Retina (tissue), 1 donor: ENCODE results near the gene PRR22.

Experiments
- DNase-seq: peaks from one replicate; pipeline ENCODE4 v3.0.0-alpha.2; 2016

Gene PRR22

DNA sequence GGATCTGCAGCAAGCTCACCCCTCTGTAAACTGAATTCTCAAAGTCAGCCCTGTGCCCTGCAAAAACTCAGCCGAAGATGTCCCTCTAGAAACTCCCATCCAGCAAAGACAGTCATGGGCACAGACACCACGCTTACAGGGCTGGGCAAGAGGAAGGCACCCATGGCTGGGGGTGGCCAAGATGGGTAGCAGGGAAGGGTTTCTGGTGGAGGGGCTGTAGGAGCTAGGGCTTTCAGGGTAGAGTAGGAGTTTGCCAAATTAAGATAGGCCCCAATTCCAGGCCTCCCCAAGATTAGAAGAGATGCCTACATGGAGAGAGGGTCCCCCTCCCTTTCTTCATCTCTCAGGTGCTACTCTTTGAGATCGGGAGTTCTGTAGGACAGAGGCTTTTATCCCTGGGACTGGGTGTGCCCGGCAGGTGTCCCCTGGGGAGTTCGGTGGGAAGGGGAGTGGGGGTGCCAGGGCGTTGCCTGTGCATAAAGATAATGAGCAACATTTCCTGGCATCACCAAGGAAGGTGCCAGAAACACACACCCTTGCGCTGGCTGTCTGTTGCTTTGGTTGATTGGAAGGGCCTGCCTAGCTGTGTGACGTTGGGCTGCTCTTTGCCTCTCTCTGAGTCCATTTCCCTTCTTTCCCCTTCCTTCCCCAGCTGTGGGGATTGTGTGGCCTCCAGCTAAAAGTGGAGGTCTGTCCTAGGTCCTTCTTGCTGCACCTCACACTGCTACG lies 29.7 kb upstream of the PRR22 start:
- DNase-seq = no peak

DNA sequence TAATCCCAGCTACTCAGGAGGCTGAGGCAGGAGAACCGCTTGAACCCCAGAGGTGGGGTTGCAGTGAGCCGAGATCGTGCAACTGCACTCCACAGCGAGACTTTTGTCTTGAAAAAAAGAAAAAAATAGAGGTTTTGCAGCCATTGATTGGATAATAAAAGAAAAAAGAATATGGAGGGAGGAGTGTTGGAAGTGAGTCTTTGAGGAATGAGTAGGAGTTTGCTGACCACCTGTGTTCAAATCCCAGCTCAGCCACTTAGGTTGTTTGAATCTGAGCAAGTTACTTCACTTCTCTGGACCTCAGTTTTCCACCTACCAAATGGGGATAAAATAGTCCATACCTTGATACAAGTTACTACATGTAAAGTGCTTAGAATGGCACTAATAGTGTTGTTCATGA lies 26.6 kb upstream of the PRR22 start:
- no peak for DNase-seq

DNA sequence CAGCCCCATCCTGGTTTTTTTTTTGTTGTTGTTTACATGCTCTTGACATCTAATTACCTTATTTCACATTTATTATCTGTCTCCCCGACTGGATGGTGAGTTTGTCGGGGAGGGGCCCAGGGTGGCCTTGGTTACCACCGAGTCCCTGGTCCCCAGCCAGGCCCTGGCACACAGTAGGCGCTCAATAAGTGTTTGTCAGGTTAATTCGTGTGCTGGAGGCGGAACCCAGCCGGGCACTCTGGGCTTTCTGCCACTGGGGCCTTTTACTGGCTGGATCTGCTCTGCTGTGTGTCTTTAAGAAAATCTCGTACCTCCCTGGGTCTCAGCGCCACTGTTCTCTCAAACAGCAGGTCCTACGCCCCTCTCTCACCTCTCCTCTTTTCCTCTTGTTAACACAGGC lies 24.9 kb upstream of the PRR22 start:
- DNase-seq = no peak

DNA sequence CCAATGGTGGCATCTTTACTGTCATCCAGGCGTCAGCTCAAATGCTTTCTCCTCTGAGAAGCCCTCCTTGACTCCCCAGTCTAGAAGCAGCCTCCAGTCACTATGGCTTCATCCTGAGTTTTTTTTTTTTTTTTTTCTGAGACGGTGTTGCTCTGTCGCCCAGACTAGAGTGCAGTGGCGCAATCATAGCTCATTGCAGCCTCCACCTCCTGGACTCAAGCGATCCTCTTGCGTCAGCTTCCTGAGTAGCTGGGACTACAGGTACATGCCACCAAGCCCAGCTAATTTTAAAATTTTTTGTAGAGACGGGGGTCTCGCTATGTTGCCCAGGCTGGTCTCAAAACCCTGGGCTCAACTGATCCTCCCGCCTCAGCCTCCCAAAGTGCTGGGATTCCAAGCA lies 24.5 kb upstream of the PRR22 start:
- no peak for DNase-seq

DNA sequence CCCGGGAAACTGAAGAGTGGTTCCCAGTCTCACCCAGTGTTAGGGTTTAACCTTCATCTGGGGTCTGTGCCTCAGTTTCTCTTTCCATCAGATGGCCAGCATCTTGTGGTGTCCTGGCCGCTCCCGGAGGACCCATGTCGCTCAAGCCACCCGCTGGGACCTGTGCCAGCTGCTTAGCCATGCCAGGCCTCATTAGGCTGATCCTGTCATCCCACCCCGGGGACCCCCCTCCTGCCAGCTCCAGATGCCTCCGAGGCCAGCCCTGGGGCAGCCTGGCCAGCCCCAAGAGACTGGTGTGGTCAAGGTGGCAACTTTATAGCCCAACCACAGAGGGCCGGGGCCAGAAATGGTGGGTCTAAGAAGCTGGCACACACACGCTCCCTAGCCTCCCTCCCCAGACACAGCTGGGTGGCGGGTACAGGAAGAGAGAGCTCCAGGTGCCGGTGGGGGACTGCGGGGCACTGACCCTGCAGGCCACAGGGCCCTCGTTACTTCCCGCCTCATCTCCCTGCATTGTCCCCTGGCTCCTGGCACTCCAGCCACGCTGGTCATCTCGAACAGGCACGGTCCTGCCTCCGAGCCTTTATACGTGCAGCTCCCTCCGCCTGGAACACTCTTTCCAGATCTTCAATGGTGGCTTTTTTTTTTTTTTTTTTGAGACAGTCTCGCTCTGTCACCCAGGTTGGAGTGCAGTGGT lies 23.7 kb upstream of the PRR22 start:
- DNase-seq = no peak

DNA sequence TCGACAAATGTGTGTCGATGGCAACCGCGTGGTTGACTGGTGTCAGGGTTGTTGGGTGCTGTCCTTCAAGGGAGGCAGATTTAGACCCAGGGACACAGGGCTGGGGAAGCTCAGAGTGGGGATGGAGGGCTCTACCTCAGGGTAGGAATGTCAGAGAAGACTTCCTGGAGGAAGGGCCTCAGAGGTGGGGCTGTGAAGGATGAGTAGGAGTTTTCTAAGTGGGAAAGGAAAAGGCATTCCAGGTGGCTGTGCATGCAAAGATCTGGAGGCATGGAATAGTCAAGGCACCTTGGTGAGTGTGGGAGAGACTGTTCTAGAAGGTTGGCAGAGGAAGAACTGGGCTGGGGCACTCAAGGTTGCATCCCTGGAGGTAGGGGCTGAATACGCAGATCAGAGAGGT lies 22.4 kb upstream of the PRR22 start:
- no peak for DNase-seq

DNA sequence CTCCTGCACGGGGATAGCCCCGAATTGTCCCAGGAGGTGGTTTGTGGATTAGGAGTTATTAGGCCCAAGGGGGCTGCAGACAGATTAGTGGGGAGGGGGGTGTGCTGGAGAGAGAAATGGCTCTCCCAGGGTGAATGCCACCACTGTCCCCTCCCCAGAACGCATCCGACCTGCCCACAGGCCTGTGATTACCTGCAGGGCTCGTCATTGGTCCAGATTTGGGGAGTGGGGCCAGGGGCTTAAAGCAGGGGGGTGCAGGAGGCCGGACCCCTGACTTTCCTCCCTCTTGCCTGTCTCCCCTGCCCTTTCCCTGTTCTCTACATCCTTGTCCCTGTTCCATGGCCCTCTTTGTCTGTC lies 21.6 kb upstream of the PRR22 start:
- no peak for DNase-seq

DNA sequence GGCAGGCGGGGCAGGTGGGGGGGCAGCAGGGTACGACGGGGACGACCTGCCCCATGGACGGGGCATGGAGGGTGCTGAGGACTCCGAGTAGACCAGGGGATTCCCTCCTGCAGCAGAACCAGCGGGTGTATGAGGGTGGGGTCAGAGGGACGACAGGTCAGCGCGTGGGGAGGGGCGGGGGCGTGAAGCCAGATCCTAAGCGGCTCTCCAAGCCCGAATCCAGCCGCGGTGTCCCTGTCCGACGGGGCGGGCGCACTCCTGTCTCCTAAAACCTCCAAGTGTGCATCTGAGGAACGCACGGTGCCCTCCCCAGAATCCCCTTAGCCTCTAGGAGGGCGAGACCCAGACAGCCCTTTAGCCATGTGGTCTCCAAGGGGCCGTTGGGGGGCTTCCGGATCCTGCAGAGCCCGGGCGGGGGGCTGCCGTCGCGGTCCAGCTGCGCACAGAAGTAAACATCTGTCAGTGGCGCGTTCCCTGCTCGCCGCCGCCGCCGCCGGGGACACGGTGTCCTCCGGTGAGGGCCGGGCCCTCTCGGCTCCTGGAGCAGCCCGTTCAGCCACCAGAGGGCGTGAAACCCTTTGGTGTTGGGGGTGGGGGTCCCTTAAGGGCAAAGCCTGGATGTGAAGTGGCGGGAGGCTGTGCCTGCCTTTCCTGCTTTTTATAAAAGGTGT lies 21.1 kb upstream of the PRR22 start:
- peak; percentile 78 for DNase-seq

DNA sequence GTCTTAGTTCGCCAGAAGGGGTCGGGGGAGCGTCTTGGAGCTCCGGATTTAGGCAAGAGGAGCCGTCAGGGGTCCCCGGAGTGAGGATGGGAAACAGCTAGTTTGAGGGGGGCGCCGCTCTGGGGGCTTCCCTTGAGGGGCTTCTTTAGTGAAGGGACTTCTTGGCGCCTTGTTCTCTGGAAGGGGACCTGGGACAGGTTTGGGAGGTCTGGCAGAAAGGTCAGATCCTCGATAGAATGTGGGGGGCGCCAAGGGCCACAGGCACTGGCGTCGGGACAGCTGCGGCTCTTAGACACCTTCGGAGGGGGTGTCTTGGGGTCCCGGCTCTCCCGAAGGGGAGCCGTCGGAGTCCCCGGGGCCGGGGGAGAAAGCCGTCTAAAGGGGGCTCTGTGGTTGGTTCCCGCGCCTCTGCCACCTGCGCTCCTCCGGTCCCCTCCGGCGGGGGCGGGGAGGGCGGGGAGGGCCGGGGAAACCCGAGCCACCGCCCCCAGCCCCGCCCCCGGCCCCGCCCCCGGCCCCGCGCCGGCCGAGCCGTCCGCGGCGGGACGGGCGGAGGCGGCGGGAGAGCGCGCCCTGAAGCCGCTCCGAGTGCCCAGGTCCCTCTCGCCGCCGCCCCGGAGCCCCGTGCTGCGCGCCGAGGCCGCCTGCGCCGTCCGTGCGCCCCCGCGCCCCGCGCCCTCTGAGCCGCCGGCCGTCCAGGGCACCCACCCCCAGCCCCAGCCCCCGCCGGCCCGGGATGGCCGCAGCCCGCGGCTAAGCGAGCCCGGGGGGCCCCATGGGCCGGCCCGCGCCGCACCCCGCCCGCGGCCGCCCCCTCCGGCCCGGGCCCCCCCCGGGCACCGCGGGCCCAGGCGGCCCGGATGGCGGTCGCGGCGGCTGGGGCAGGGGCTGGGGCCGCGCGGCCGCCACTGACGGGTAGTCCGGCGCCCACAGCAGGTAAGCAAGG lies 20.2 kb upstream of the PRR22 start, which contains the start of gene NRTN:
TSS of gene NRTN (plus strand) at position 552 of the 946 bp plus-strand sequence. CDS start 19,099 bp downstream, outside the sequence.
- no peak for DNase-seq

DNA sequence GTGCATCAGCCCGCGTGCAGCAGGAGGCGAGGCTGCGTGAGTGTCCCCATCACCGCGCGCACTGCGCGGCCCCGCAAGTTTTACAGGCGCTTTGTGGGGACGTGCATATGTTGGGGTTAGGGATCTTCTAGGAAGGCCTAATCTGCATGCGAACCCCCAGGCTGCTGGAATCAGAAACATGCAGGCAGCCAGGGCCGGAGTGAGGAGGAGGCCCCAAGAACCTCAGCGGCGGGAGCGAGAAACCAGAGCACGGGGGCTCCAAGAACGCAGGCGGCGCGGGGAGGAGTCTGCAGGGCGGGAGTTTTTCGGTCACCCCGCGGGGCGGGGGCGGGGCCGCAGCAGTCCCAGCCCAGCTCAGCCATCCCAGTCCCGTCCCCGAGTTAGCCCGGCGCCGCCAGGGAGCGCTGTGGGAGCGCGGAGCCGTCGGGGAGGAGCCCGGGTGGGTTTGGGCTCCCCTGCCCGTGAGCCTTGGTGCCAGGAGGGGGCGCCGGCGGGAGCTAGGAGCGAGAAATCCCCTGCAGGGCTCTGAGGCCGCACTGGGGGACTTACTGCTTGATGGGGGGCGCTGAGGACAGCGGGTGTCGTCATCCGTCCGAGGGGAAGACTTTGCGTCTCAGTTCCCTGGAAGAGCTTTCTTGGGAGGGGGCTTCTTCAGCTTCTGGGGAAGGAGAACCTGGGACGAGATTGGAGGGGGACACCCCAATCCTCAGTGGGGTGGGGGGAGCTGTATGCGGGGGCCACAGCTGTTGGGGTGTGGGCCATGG lies 19.4 kb upstream of the PRR22 start:
- peak; percentile 94 for DNase-seq

DNA sequence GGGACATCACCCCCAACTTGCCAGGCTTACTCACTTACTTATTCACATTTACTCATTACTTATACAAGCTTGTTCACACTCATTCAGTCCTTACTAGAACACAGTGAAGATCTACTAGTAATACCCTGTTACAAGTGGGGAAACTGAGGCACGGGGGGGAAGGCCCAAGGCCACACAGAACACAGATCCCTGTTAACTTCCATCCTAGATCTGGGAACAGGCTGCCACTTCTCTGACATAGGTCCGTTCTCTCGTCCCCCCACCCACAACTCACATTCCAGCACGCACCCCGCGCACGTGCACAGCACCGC lies 18.9 kb upstream of the PRR22 start:
- DNase-seq = peak; percentile 25

DNA sequence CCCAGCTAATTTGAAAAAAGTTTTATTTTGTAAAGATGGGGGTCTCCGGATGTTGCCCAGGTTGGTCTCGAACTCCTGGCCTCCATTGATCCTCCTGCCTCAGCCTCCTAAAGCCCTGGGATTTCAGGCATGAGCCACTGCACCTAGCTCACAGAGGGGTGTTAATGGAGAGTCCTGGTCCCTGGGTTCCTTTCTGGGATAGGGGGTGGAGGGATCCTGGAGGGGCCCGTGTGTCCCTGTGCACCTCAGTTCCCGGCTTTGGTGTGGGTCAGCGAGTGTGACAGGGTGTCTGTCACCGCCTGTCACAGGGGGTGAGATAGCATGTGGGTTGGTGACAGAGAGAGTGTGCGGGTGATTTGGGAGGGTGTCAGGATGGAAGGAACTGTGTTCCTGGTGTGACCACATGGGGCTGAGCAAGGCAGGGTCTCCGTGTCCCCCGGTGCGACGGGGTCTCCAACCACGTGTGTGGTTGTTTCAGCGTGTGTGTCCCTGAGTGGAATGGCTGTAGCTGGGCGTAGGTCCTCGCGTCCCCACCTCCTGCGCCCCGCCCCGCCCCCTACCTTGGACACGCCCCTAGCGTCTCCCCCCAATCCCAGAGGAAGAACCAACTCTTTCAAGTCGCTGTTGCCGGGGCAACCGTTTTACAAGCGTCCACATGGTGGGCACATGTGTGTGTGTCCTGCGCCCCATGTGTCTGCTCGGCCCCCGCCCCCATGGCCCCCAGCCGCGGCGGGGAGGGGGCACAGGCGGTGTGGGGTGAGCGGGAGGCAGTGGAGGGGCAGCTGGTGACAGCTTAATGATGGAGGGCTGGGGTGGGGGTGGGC lies 17.5 kb upstream of the PRR22 start:
- peak; percentile 47 for DNase-seq

DNA sequence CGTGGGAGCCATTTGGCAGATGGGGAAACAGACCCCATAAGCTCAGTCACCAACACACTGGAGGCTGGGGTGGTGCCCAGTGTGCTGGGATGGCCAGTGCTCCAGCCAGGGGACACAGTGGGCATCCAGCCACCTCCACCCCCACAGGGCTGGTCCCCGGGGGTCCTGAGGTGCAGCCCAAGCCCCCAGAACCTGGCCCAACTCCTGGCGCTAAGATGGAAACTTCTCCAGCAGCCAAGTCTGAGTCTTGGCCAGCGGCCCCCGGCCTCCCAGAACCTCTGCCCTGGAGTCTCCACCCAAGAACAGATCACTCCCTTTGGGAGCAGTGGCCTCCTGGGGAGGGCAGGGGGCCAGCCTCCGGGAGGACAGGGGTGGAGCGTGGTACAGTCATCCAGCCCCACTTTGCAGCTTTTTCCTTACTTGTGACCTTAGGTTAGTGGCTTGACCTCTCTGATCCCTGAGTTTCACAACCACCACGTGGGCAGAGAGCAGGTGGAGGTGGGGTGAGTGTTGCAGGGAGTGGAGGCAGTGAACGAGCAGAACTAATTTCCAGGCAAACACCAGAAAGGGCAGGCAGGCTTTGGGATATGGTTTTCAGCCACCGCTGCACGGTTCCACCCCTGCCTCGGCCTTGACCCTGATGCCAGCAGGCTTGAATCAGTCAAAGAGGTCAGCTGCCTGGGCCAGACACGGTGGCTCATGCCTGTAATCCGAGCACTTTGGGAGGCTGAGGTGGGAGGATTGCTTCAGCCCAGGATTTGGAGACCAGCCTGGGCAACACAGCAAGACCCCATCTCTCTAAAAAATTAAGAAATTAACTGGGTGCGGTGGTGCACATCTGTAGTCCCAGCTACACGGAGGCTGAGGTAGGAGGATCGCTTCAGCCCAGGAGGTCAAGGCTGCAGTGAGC lies 16.1 kb upstream of the PRR22 start:
- DNase-seq = no peak

DNA sequence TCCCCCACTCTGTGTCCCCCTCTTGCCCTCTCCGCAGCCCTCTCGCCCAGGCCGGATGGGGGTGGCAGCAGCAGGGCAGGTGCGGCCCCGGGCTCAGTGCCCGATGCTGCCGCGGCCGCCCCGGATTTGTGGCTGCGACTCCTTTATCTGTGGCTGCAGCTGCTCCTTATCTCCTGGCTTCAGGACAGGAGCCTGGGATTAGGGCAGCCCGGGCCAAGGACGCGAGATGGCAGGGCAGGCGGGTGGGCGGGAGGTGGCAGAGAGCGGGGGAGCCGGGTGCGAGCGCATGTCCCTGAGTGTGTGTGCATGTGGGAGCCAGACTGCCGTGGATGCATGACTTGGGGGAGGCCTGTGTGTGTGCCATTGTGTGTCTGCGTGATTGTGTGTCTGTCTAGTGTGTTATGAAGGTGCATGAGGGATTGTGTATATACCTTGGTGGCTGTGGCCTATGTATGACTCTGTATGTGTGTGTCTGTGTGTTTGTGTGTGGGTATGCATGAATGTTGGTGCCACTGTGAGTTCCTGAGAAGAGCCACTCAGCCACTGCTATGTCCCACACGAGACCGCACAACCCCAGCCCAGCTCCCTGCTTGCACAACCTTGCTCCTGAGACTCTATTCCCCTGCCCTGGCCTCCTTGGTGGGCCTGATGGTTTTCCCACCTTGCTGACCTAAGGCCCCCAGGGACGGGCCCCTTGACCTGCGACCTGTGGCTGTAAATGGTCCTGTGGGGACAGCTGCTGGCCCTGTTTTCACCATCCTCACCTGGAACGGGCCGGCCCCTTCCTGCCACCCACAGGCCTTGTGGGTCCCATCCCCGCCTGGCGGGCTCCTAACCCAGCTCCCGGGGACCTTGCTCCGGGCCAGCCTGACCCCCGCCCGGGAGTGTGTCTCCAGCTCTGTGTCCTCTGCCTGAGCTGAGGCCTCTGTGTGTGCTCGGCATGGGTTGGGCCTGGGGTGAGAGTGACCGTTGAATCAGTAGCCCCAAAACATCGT lies 15.0 kb upstream of the PRR22 start:
- no peak for DNase-seq

DNA sequence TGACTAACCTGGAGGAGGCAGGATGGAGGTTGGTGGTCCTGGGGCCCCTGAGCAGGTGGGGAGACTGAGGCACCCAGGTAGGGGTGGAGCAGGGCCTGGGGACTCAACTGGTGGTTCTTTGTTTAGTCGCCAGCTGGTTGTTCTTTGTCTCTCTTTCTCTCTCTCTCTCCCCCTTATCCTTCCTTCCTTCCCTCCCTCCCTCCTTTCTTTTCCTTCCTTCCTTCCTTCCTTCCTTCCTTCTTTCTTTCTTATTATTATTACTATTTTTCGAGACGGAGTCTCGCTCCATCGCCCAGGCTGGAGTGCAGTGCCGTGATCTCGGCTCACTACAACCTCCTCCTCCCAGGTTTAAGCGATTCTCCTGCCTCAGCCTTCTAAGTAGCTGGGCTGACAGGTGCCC lies 13.7 kb upstream of the PRR22 start:
- no peak for DNase-seq

DNA sequence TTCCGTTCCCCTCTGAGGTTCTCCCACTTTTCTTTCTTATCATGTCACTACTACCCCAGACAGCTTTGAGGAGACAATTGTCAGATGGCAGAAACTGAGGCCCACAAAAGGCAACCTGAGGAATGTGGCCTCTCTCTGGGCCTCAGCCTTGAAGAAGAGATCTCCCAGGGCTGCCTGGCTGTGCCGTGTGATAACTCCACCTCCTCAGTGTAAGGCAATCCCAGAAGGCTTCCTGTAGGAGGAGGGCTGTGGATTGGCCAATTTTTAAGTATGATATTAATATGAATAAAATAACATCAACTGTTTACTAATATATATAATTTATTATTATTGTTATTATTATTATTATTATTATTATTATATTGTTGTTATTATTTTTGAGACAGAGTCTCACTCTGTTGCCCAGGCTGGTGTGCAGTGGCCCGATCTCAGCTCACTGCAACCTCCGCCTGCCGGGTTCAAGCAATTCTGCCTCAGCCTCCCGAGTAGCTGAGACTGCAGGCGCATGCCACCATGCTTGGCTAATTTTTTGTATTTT lies 10.9 kb upstream of the PRR22 start:
- no peak for DNase-seq

DNA sequence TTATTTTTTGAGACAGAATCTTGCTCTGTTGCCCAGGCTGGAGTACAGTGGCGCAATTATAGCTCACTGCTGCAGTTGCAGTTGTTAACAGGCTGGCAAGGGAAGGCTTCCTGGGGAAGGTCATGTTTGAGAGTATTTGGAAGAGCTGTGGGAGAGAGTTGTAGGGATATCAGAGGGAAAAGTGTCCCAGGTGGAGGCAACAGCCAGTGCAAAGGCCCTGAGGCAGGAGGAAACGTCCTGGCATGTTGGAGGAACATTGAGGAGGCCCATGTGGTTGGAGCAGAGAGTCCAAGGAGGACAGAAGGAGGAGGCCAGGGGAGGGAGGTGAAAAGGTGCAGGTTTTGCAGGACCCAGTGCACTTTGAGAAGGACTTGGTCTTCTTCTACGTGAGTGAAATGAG lies 8.6 kb upstream of the PRR22 start:
- DNase-seq = no peak

DNA sequence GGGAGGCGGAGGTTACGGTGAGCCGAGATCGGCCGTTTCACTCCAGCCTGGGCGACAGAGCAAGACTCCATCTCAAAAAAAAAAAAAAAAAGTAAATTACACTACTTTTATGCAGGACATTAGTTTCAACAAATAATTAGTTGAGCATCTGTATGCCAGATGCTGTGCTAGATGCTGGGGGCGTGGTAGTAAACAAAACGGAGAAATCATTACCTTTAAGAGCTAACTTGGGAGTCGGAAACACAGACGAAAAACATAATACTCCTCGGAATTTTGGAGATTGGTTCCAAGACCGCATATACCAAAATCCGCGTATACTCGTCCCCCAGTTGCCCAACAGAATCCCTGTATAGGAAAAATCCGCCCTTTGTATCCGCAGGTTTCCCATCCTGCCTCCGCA lies 7.7 kb upstream of the PRR22 start:
- DNase-seq = no peak
